Stimulated activated CD8-positive, alpha-beta memory T cell treated with anti-CD3 and anti-CD28 coated beads, Interleukin-15, amount 100 ng/mL, for 1 hour (primary cell): ENCODE results near the gene MIB1.
"Not testable (repeated sequence)": the region's sequence is repeated elsewhere in the genome, so short reads cannot be mapped to it uniquely, and the experiment has no call there.

Experiments
- DNase-seq: peaks from one replicate; pipeline ENCODE4 v3.0.0-alpha.2; 2020; ENCODE audit warnings: low read depth

MIB1 gene

DNA sequence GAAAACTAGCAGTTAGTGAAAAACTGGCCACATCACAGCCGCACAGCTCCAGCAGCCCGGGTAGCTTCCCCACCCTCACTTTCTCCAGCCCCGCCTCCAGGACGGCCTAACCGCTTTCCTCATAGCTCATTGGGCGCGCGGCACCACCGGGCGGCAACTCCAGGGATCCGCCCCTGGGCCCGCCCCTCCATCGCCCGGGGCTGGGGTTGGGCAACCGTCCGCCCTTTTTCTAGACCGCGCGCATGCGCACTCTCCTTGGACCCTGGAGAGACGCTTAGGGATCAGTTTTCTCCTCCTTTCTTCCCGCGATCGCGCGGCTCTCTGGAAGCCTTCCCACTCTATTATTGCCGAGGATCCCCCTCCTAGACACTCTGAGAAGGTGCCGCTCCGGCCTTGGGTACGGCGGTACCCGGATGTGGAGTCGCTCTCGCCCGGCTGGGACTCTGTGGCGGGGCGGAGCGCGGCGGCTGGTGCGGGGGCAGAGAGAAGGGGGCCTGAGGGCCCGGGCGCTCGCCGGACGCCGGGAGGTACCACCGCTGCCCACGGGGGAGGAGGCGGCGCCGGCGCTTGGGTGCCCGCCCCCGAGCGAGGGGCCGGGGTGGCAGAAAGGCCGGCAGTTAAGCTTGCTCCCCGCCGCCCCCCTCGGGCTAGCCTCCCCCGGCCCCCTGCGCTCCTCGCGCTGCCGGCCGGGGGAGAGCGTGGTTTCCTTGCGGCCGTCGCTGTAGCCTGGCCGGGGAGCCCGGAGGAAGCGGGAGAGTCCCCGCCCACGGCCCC, at the start of gene MIB1:
Gene MIB1 (plus strand): TSS at position 255 of the 774 bp plus-strand sequence. CDS start 792 bp downstream, outside the sequence.
- peak; percentile 97 for DNase-seq

DNA sequence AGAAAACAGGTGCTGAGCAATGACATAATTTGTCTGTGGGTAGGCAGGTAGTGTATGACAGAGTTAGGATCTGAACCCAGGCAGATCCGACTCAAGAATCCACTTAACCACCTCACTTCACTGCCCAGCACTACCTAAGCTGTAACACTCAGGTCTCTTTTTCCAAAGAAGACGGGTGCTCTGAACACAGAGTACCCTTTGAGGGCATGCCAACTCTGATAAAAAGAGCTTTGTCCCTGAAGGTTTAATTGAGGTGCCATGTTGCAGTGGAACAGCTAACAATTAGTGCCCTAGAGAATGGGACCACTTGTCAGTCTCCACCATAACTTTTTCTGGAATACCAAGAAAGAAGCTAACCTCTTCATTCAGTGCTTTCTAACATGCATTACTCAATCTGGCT, 47.3 kb upstream of the MIB1 start:
- DNase-seq: no peak

DNA sequence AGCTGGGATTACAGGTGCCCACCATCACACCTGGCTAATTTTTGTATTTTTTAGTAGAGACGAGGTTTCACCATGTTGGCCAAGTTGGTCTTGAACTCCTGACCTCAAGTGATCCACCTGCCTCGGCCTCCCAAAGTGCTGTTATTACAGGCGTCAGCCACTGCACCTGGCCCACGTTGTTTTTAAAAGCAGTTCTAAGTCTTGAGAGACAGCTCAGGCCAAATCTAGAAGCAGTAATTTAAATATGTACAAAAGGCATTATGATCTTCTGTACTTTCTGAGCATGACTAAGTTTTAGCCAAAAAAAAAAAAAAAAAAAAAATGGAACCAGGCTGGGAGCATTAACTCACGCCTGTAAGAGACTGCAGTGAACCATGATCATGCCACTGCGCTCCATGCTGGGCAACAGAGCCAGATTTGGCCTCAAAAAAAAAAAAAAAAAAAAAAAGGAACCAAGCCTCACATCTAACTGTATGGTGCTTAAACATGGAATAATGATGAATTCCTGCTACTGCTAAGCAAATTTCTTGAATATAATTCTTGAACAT, 40.0 kb upstream of the MIB1 start:
- no peak for DNase-seq

DNA sequence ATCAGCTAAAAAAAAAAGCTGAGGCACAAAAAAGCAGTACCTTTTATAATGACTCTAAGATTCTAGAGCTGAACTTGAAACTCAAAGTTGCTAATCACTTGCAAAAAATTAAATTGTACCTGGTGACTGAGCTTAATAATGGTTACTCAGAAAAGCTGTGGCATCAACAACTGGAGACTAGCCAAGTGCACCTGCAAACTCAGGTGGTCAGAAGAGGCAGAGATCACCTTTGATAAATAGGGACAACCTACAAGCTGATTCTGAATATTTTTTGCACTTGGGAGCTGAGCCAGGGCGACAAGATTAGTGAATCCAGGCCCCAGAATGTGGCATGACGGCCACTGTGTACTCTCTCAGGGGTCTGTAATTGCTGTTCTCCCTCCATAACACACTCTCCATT, 39.0 kb upstream of the MIB1 start:
- no peak for DNase-seq

DNA sequence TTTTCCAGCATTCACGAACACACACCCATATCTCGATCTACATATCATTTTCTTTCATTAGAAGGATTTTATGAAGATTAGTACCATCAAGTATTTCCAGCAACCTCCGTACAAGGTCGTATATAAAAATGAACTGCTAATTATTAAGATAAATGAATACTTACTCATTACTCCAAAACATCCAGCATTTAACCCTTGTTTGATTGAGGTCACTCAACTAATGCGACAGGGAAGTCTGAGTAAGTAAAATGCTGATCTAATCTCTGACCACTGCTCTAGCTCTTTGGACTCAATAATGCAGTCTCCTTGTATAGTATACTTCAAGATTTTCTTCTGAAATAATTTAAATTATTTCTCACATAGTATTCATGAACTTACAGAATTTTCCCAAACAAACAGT, 38.0 kb upstream of the MIB1 start:
- no peak for DNase-seq

DNA sequence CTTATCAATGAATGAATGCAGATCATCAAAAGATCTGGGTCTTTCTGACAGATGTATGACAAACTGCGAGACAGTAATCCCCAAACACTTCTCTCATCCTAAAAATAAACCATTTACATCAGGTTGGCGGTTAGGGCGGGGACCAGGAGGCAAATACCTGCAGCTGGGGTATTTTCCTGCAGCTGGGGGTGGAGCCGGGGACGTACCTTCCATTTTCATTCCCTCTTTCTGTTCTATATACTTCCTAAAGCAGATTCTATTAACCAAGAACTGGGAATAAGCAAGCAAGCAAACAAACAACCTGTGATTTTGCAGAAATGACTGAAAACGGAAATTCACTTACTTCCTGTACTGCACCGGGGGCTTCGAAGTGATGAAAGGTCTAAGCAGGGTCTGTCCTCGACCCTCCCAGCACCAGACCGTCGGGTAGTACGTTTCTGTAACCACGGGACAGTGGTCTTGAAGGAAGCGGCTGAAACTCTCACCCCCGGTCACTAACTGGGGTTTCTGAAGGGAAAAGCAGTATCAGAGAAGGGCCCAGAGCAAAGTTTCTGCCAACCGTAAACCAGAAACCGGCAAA, 37.3 kb upstream of the MIB1 start:
- DNase-seq: no peak

DNA sequence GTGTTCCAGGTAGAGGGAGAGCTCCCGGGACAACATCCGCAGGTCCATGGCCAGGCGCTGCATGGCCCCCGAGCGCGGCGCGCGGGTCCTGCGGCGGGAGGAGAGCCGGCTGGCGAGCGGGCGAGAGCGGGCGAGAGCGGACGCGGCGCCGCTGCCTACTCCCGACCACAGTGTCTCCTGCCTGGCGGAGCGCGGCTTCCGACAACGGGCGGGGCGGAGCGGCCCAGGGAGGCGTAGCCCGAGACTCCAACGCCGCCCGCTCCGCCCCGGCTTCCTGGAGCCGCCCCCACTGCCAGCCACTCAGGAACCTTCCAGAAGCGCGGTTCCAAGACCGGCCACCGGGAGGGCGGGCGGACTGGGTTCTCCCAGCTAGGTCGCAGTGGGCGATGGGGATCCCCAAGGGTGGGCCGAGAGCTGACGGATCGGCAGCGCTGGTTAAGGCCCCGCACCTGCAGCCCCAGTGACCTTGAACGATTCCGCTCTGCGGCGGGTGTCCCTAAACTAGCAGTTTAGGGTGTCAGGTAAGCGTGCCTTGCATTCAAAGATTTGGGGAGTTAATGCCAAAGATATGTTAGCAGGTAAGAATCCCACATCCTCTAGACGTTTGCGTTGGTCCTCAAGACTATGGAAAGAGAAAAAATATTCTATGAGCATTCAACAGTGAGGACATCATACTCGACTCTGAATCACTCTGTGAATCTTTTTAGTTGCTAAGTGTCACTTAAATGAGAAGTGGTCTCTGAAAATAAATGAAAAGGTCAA, 35.8 kb upstream of the MIB1 start, which contains the start of gene ABHD3:
Gene ABHD3 (minus strand): TSS at position 172 of the 762 bp plus-strand sequence. CDS start 109 bp downstream, at position 63.
- DNase-seq: peak; percentile 79

DNA sequence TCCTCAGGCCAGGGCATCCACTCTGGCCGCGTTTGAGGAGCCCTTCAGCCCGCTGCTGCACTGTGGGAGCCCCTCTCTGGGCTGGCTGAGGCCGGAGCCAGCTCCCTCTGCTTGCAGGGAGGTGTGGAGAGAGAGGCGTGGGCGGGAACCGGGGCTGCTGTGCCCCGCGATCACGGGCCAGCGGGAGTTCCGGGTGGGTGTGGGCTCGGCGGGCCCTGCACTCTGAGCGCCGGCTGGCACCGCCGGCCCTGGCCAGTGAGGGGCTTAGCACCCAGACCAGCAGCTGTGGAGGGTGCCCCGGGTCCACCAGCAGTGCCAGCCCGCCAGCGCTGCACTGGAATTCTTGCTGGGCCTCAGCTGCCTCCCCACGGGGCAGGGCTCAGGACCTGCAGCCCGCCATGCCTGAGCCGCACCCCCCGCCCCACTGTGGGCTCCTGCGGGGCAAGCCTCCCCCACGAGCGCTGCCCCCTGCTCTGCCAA, 34.2 kb upstream of the MIB1 start:
- no peak for DNase-seq

DNA sequence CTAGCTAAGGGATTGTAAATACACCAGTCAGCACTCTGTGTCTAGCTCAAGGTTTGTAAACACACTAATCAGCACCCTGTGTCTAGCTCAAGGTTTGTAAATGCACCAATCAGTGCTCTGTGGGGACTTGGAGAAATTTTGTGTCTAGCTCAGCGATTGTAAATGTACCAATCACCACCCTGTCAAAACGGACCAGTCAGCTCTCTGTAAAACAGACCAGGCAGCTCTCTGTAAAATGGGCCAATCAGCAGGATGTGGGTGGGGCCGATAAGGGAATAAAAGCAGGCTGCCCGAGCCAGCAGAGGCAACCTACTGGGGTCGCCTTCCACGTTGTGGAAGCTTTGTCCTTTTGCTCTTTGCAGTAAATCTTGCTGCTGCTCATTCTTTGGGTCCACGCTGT, 33.5 kb upstream of the MIB1 start:
- not testable (repeated sequence) for DNase-seq

DNA sequence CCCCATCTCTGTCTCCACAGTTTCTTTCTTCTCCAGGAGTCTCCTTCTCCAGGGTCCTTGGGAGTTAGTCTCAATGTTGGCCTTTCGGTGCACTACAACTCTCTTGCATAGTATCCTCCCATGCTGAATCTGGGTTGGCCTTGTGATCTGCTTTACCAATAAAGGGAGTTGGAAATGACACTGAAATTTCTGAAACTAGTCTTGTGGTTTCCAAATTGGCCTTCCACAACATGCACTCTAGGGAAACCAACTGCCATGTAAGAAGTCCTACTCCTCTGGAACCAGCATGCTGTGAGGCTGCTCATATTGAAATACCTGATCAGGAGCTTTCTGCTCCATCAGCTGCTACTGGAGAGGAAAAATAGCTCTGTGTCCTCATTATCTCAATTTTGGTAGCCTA, 26.1 kb upstream of the MIB1 start:
- no peak for DNase-seq

DNA sequence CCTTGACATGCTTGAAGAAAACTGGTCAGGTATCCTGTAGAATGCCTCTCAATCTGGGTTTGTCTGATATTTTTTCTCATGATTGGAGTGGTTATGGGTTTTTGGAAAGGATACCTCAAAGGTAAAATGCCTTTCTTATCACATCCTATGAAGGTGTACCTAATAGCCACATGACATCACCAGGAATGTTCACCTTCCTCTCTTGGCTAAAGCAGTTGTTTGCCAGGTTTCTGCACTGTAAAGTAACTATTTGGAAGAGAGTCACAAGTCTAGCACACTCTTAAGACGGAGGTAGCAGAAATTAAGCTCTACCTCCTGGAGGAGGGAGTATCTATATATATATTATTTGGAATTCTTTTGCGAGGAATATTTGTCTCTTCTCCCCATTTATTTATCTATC, 17.9 kb upstream of the MIB1 start:
- DNase-seq: no peak

DNA sequence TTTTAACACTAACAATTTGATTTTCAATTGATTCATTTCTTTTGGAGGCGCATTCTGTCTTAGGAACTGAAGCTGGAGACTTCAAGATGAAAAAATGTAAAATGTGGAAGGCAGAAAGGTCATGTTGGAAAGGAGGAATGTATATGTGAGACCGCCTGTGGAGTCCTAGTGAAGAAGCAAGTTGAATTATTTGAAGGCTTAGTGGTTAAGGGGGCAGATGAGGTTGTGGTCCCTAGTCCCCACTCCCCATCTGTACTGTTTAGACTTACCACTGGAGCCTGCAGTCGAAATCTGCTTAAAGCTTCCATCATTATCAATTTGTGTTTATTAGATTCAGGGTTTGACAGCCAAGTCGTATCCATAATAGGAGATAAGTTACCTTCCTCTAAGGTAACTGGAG, 15.4 kb upstream of the MIB1 start:
- no peak for DNase-seq

DNA sequence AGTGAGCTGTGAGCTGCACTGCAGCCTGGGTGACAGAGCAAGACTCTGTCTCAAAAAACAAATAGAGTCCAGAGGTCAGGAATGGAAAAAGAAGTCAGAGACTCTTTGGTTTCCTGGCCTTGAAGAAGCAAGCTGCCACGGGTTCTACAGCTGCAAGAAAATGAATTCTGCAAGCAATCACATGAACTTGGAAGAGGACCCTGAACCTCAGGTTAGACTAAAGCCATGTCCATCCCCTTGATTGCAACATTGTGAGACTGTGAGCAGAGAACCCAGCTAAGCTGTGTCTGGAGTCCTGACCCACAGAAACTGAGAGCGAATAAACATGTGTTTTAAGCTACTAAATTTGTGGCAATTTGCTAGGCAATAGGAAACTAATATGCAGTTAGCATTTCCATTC, 12.9 kb upstream of the MIB1 start:
- no peak for DNase-seq

DNA sequence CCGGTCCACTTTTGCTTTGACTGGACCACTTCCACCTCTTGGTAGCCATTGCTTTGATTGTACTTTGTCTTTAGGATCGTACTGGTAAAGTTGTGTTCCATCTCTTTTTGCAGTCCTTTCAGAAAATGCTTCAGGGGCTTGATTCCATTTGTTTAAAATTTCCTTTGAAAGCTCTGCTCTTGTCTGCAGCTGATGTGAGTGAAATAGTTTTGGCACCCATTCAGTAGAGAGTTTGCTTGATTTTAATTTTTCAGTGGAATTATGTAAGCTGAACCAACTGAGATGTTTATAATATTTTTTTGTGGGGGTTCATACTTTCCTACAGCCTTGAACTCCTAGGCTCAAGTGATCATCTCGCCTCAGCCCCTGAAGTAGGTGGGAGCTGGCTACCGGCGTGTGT, 7.6 kb upstream of the MIB1 start:
- DNase-seq: no peak

DNA sequence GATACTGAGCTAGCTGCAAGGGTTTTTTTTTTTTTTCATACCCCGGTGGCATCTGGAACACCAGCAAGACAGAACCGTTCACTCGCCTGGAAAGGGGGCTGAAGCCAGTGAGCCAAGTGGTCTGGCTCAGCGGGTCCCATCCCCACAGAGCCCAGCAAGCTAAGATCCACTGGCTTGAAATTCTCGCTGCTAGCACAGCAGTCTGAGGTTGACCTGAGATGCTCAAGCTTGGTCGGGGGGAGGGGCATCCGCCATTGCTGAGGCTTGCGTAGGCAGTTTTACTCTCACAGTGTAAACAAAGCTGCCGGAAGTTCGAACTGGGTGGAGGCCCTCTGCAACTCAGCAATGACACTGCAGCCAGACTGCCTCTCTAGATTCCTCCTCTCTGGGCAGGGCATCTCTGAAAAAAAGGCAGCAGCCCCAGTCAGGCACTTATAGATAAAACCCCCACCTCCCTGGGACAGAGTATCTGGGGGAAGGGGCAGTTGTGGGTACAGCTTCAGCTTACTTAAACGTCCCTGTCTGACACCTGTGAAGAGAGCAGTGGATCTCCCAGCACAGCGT, 5.1 kb upstream of the MIB1 start:
- no peak for DNase-seq

DNA sequence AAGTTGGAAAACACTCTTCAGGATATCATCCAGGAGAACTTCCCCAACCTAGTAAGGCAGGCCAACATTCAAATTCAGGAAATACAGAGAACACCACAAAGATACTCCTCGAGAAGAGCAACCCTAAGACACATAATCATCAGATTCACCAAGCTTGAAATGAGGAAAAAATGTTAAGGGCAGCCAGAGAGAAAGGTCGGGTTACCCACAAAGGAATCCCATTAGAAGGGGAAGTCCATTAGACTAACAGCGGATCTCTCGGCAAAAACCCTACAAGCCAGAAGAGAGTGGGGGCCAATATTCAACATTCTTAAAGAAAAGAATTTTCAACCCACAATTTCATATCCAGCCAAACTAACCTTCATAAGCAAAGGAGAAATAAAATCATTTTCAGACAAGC, 3.7 kb upstream of the MIB1 start:
- DNase-seq: not testable (repeated sequence)

DNA sequence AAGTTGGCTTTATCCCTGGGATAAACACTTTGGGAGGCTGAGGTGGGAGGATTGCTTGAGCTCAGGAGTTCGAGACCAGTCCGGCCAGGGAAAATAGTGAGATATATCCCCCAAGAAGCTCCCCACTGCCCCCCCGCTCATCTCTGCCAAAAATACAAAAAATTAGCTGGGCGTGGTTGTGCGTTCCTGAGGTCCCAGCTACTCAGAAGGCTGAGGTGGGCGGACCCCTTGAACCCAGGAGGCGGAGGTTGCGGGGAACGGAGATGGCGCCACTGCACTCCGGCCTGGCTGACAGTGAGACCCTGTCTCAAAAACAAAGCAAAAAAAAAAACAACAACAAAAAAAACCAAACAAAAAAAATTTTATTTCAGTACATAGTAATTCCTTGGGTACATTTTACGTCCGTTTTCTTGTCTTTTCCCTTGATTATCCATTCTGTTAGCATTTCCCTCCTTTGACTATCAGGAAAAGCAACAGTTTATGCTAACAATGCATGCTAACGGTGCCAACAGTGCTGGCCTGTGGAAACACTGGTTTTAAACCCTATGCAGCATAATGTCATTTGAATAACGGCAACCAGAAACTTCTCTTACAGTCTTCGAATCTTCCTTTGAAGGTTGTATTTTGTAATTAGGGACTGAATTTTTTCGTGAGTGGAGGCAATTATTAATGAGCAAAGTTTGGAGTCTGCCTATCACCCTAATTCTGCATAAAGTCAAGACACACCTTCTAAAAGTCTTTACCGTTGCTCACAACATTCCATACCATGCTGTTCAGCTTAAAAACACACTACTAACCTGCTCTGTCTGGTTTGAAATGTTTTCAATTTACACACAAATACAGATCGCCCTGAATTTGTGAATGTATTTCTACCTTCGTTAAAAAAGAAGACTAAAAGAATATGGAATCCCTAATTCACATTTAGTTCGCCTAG, 721 bp upstream of the MIB1 start:
- no peak for DNase-seq

DNA sequence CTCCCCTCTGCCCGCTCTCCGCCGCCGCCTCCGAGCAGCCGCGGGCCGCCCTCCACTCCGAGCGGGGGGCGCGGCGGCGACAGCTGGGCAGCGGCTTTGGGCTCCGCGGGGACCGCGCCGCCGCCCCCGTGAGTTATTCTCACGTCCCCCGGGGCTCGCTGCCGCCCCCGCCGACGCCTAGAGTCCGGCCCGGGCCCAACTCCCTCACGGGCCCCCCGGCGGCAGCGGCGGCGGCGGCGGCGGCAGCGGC, 645 bp downstream of the MIB1 start:
- DNase-seq: no peak

DNA sequence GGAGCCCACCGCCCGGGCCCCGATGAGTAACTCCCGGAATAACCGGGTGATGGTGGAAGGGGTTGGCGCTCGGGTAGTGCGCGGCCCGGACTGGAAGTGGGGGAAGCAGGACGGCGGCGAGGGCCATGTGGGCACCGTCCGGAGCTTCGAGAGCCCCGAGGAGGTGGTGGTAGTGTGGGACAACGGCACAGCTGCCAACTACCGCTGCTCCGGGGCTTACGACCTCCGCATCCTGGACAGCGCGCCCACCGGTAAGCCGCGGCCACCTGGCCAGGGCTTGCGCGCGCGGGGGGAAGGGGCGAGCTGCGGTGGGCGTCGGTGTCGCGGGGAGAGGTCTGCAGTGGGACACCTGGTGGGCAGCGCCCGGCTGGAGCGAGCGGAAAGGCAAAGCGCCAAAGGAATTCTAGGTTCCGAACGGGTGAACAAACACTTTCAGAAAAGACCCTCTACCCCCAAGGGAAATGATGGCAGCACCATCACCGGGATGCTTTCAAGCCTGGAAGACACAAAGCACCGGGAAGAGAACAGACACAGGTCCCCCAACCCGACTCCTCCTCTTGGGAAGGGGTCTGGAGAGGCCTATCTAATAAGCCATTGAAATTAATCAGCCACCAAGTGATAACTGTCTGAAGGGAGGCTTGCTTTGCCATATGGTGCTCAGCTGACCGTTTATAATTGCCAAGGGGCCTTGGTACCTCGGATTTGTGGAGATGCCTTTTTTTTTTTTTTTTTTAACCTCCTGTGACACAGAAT, 1.1 kb downstream of the MIB1 start:
- no peak for DNase-seq

DNA sequence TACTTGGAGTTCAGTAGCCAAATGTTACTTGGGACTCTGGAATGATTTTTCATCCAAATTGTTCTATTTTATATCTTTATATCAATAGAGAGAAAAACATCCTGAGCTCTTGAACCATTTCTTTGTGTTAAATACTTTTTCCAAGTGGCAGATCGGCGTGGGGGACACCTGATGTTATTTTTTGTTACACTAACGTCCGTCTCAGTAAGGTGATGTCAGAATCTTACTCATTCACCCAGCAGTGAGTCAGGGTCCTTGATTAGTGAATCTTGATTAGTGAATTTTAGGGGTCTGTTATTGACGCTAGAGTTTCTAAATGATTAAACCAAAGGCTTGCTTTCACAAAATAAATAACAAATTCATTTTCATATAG, 1.7 kb downstream of the MIB1 start:
- DNase-seq: no peak
